ENCODE data around the gene C1orf116.

- TF ChIP-seq, protein P1, sequence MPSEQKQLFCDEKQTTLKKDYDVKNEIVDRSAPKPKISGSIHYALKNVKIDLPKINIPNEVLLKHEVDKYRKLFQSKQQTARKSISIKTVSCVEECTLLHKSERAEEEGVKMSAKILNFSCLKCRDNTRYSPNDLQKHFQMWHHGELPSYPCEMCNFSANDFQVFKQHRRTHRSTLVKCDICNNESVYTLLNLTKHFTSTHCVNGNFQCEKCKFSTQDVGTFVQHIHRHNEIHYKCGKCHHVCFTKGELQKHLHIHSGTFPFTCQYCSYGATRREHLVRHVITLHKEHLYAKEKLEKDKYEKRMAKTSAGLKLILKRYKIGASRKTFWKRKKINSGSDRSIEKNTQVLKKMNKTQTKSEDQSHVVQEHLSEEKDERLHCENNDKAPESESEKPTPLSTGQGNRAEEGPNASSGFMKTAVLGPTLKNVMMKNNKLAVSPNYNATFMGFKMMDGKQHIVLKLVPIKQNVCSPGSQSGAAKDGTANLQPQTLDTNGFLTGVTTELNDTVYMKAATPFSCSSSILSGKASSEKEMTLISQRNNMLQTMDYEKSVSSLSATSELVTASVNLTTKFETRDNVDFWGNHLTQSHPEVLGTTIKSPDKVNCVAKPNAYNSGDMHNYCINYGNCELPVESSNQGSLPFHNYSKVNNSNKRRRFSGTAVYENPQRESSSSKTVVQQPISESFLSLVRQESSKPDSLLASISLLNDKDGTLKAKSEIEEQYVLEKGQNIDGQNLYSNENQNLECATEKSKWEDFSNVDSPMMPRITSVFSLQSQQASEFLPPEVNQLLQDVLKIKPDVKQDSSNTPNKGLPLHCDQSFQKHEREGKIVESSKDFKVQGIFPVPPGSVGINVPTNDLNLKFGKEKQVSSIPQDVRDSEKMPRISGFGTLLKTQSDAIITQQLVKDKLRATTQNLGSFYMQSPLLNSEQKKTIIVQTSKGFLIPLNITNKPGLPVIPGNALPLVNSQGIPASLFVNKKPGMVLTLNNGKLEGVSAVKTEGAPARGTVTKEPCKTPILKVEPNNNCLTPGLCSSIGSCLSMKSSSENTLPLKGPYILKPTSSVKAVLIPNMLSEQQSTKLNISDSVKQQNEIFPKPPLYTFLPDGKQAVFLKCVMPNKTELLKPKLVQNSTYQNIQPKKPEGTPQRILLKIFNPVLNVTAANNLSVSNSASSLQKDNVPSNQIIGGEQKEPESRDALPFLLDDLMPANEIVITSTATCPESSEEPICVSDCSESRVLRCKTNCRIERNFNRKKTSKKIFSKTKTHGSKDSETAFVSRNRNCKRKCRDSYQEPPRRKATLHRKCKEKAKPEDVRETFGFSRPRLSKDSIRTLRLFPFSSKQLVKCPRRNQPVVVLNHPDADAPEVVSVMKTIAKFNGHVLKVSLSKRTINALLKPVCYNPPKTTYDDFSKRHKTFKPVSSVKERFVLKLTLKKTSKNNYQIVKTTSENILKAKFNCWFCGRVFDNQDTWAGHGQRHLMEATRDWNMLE (tag by site-specific recombination; conservative IDR thresholded peaks at IDR 0.05; ENCODE audit: low read depth): no peak
- TF ChIP-seq, protein P2, sequence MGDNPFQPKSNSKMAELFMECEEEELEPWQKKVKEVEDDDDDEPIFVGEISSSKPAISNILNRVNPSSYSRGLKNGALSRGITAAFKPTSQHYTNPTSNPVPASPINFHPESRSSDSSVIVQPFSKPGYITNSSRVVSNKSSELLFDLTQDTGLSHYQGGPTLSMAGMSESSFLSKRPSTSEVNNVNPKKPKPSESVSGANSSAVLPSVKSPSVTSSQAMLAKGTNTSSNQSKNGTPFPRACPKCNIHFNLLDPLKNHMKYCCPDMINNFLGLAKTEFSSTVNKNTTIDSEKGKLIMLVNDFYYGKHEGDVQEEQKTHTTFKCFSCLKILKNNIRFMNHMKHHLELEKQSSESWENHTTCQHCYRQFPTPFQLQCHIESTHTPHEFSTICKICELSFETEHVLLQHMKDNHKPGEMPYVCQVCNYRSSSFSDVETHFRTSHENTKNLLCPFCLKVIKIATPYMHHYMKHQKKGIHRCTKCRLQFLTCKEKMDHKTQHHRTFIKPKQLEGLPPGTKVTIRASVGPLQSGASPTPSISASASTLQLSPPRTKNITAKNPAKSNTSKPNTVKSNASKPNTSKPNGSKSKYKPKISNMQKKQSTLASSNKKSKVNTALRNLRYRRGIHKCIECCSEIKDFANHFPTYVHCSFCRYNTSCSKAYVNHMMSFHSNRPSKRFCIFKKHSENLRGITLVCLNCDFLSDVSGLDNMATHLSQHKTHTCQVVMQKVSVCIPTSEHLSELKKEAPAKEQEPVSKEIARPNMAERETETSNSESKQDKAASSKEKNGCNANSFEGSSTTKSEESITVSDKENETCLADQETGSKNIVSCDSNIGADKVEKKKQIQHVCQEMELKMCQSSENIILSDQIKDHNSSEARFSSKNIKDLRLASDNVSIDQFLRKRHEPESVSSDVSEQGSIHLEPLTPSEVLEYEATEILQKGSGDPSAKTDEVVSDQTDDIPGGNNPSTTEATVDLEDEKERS (tag by site-specific recombination; IDR thresholded peaks at IDR 0.05): no peak
- TF ChIP-seq ZBTB11 (tag by site-specific recombination; conservative IDR thresholded peaks at IDR 0.05; ENCODE audit: low read depth) (no peak), CTCF (tag by site-specific recombination; IDR thresholded peaks at IDR 0.05) (no peak), ZNF184 (tag by site-specific recombination; IDR thresholded peaks at IDR 0.05) (no peak), ZBTB1 (tag by site-specific recombination; IDR thresholded peaks at IDR 0.05) (no peak), ZNF121 (tag by site-specific recombination; IDR thresholded peaks at IDR 0.05) (no peak), ZSCAN18 (tag by site-specific recombination; IDR thresholded peaks at IDR 0.05) (no peak), ZNF311 (tag by site-specific recombination; IDR thresholded peaks at IDR 0.05; ENCODE audit: borderline replicate concordance) (no peak)
- TF ChIP-seq, protein P3, sequence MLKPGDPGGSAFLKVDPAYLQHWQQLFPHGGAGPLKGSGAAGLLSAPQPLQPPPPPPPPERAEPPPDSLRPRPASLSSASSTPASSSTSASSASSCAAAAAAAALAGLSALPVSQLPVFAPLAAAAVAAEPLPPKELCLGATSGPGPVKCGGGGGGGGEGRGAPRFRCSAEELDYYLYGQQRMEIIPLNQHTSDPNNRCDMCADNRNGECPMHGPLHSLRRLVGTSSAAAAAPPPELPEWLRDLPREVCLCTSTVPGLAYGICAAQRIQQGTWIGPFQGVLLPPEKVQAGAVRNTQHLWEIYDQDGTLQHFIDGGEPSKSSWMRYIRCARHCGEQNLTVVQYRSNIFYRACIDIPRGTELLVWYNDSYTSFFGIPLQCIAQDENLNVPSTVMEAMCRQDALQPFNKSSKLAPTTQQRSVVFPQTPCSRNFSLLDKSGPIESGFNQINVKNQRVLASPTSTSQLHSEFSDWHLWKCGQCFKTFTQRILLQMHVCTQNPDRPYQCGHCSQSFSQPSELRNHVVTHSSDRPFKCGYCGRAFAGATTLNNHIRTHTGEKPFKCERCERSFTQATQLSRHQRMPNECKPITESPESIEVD (tag by site-specific recombination; IDR thresholded peaks at IDR 0.05): no peak
- TF ChIP-seq, protein P4, sequence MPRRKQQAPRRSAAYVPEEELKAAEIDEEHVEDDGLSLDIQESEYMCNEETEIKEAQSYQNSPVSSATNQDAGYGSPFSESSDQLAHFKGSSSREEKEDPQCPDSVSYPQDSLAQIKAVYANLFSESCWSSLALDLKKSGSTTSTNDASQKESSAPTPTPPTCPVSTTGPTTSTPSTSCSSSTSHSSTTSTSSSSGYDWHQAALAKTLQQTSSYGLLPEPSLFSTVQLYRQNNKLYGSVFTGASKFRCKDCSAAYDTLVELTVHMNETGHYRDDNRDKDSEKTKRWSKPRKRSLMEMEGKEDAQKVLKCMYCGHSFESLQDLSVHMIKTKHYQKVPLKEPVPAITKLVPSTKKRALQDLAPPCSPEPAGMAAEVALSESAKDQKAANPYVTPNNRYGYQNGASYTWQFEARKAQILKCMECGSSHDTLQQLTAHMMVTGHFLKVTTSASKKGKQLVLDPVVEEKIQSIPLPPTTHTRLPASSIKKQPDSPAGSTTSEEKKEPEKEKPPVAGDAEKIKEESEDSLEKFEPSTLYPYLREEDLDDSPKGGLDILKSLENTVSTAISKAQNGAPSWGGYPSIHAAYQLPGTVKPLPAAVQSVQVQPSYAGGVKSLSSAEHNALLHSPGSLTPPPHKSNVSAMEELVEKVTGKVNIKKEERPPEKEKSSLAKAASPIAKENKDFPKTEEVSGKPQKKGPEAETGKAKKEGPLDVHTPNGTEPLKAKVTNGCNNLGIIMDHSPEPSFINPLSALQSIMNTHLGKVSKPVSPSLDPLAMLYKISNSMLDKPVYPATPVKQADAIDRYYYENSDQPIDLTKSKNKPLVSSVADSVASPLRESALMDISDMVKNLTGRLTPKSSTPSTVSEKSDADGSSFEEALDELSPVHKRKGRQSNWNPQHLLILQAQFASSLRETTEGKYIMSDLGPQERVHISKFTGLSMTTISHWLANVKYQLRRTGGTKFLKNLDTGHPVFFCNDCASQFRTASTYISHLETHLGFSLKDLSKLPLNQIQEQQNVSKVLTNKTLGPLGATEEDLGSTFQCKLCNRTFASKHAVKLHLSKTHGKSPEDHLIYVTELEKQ (tag by site-specific recombination; IDR thresholded peaks at IDR 0.05; ENCODE audit: borderline replicate concordance): no peak
These were observed 16.5 kb upstream of the C1orf116 start for GRCh38 chr1:207049054-207049453.

All from HEK293 (cell line).